Measurements from ENCODE around the gene GLG1.
A peak's percentile ranks its signal among the peaks of the same experiment; 100 is the strongest.
"Not testable (repeated sequence)": the region's sequence is repeated elsewhere in the genome, so short reads cannot be mapped to it uniquely, and the experiment has no call there.

The GLG1 gene

DNA sequence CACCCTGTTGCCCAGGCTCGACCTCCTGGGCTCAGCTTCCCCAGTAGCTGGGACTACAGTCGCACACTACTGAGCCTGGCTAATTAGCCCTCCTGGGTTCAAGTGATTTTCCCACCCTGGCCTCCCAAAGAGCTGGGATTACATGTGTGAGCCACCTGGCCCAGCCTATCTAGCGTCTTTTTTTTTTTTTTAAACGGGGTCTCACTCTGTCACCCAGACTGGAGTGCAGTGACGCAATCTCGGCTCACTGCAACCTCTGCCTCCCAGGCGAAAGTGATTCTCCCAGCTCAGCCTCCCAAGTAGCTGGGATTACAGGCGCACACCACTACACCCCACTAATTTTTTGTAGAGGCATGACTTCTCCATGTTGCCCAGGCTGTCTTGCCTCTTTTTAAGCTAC, 33.3 kb downstream of the GLG1 start:
- DNase-seq = no peak

GRCh38 chr16:74570412-74571301, 36.3 kb downstream of the GLG1 start:
- DNase-seq = no peak

DNA sequence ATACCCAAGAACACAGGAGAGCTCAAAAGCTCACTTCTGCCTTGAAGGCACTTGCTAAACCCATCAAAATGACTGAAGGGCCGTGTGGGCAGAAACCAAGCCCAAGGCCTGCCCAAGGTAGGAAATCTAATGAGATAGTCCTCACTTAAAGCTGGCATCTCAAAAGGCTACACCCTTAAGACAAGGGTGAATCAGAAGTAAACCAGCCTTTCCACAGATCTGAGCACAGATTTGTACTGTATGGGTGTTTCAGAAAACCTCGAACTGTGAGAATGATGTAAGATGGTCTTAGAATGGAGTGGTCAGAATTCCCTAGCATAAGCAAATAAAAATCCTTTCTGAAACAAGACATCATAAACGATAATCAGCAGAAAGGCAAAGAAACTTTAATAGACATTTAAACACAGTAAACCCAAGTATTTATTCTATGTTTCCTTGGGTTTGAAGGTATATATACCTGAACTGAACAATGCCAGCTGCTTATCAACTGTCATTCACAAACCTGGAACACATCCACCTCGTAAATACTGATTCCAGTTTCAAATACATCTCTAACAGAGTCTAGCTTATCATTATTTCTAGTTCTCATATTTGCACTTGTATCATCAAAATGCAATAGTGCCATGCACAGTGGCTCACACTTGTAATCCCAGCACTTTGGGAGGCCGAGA, 37.8 kb downstream of the GLG1 start:
- DNase-seq = peak; percentile 43

- DNase-seq = no peak
These were observed 39.0 kb downstream of the GLG1 start for GRCh38 chr16:74567901-74568300.

GRCh38 chr16:74565378-74565777, 41.5 kb downstream of the GLG1 start:
- DNase-seq = no peak

DNA sequence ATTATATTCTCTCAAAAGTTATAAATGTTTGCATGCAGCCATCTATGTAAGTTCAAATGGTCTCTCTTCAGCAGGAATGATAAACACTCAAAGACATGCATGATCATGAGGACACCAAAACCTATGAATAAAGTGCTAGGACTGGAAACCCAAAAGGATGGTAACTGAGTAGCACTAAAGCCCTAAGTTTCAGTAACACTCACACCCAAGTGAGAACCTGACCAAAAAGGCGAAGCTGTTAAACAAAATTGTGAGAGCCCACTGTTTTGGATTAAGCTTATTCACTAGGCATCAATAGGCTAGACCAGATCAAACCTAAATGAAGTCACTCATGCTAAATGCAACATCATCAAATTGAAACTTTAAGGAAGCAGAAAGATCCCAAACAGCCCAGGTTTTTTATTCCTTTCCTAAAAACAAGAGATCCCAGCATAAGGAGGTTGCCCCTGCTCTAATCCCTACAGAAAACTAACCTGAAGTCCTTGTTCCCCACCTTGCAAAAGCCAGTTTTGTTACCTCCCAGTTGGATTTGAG, 42.4 kb downstream of the GLG1 start:
- no peak for DNase-seq

DNA sequence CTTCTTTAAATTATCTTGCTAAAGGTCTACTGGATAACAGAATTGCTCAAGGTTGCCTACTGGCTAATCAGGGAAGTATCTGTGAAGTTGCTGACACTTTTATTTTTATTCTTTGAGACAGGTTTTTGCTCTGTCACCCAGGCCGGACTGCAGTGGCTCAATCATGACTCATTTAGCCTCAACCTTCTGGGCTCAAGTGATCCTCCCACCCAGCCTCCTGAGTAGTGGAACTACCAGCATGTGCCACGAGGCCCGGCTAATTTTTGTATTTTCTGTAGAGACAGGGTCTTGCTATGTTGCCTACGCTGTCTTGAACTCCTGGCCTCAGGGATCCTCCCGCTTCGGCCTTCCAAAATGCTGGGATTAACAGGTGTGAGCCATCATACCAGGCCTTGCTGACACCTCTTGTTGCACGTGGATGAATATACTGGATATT, 43.1 kb downstream of the GLG1 start:
- DNase-seq = peak; percentile 59

DNA sequence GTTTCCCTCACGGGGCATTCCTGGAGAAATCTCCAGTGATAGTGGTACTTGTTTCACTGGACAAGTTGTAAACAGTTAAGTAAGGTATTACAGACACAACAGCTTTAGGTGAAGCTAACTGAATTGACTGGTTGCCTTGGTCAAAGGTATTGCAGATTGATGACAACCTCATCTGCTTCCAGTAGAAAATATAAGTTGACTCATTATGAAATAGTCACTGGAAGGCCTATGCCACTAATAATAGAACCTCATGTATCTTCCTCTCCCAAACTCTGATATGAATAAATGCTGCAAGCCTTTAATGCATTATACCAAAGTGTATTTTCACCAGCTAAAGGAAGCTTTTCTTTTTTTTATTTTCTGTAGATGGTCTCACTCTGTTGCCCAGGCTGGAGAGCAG, 44.8 kb downstream of the GLG1 start:
- DNase-seq = no peak

- DNase-seq = no peak
These were observed 45.3 kb downstream of the GLG1 start for GRCh38 chr16:74561626-74562025.

GRCh38 chr16:74560912-74561311, 46.0 kb downstream of the GLG1 start:
- no peak for DNase-seq

DNA sequence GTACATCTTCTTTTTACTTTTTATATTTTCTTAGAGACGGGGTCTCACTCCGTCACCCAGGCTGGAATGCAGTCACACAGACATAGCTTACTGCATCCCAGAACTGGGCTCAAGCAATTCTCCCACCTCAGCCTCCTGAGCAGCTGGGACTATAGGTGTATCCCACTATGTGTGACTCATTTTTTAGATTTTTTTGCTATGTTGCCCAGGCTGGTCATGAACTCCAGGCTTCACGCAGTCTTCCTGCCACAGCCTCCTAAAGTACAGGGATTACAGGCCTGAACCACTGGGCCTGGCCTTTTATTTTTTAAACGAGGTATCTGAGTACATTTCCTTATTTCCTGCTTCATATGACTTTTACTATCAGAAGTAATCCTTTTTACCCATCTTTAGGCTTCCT, 48.0 kb downstream of the GLG1 start:
- no peak for DNase-seq

- DNase-seq = no peak
These were observed 49.6 kb downstream of the GLG1 start for GRCh38 chr16:74557275-74557674.

DNA sequence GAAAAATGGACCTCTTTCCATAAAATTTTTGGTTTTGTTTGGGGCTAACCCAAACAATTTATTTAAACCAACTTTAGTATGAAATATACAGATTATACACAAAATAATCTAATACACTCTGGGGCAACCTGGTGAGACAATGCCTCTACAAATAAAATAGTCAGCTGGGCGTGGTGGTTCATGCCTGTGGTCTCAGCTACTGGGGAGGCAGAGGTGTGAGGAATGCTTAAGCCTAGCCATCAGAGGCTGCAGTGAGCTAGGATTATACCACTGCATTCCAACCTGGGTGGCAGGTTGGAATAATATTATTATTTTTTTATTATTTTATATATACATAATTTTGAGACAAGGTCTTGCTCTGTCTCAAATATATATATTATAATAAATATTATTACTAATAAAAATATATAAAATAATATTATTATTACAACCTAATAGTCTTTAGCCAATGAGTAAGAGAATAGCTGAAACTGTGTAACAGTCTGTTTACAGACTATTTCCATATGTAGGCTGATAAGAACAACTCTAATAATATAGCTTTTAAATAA, 50.5 kb downstream of the GLG1 start:
- peak; percentile 40 for DNase-seq

DNA sequence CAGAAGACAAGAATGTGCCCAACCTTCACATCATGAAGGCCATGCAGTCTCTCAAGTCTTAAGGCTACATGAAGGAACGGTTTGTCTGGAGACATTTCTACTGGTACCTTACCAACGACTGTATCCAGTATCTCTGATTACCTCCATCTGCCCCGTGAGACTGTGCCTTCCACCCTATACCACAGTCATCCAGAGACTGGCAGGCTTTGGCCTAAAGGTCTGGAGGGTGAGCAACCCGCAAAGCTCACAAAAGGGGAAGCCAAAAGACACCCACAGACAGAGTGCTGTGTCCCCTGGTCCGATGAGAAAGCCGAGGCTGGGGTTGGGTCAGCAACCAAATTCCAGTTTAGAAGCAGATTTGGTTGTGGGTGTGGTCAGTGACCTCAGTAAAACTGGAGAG, 54.6 kb downstream of the GLG1 start:
- not testable (repeated sequence) for DNase-seq

GRCh38 chr16:74550227-74551019, 56.5 kb downstream of the GLG1 start:
- DNase-seq = not testable (repeated sequence)

DNA sequence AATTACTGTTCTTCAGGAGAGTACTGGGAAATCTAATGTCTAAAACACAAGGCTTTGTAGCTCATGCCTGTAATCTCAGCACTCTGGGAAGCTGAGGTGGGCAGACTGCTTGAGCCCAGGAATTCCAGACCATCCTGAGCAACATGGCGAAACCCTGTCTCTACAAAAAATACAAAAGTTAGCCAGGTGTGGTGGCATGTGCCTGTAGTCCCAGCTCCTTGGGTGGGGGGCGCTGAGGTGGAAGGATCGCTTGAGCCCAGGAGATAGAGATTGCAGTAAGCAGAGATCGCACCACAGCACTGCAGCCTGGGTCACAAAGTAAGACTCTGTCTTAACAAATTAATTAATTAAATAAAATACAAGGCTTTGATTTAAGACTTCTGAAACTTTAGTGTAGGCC, 60.8 kb downstream of the GLG1 start:
- DNase-seq = not testable (repeated sequence)

DNA sequence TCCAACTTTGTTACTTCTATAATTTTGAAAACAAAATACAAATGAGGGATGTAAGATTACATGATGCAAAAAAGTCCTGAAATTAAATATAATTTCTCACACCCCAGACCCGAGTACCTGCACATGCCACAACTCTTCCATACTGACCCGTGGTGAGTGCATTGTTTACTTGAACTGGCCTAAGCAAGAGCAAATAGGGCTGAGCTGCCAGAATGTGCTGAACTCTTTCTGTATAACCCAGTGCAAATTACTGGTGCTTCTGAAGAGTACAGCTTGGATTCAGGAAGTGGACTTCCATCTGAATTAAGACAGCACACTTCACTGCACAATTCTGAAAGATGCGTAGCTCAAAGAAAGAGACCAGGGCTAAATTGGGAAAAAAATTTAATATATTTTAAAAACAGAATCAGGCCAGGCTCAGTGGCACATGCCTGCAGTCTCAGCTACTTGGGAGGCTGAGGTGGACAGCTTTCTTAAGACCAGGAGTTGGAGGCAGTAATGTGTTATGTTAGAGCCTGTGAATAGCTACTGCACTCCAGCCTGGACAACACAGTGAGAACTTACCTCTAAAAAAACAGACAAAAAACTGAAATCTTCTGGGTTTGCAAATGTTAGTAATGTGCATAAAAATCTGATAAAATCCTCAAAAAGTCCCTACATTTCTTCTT, 63.9 kb downstream of the GLG1 start:
- DNase-seq = not testable (repeated sequence)

- DNase-seq = not testable (repeated sequence)
These were observed 66.3 kb downstream of the GLG1 start for GRCh38 chr16:74540663-74541062.

DNA sequence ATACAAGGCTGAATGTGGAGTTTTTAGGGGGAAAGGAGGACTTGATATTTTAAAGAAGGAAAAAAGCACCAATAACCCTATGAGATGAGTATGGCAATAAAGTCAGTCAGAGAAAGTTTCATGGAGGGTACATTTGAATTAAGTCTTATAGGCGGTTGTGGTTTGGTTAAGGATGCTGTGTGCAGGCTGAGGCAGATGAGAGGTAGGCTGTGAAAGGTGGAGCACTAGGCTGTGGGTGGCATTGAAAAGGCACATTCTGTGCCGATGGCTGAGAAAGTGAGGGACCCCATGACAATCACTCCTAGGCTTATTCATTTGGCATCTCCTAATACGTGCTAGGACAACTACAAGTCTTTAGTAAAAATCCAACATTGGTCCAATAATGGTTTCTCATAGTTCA, 68.1 kb downstream of the GLG1 start:
- not testable (repeated sequence) for DNase-seq

DNA sequence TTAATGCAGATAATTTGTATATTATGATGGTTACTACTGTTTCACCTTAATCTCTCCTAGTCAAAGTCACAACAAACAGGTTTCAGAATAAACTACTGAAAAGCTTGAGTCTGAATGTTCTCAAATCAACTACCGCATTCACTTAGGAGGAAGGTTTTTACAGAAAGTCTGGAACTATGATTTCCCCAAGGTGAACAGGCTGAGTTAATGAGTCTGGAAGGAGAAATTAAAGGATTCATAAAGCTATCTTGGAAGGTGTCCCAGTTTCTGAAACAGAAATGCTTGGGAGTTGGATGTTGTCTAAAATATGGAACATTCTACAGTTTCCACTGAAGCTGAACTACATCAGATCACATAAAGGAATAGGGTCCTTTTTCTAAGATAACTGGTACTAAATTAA, 69.2 kb downstream of the GLG1 start:
- DNase-seq = not testable (repeated sequence)

- DNase-seq = peak; percentile 25
These were observed 72.3 kb downstream of the GLG1 start for GRCh38 chr16:74534650-74535049.

GRCh38 chr16:74524926-74525325, 82.0 kb downstream of the GLG1 start:
- no peak for DNase-seq

All from EL (cell line).